DOHH2 (cell line): ENCODE measurements around the gene LRIG3.

ENCODE experiments used
- CTCF ChIP-seq: fragments of 200-600 bp; sonication (generic); IDR thresholded peaks from one replicate; pipeline ENCODE4 v1.5.1; 2014; ENCODE audit warnings: antibody characterized with exemption, mild to moderate bottlenecking, low read depth, low read length; ENCODE audit not compliant: poor library complexity, severe bottlenecking
- EZH2phosphoT487 ChIP-seq: fragments of 200-600 bp; sonication (generic); IDR thresholded peaks from 2 replicates; pipeline ENCODE4 v1.6.1; 2017; ENCODE audit warnings: borderline replicate concordance, mild to moderate bottlenecking, antibody characterized with exemption, low read length, moderate library complexity, mixed read lengths

DNA sequence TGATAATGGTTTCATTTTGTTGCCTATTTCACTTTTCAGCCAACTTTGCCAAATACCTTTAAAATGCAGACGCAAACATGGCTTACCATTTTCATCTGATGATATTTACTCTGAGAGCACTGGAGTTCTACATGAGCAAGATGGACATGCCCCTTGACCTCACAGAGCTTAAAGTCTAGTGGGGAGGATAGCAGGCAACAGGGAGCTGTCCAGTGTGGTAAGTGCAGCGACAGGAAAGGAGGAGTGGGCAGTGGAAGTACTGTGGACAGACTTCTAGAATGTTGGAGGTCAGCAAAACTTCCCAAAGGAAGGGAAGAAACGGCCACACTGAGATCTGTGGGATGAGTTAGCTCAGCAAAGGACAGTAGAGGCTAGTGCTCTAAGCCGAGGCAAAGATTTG is 25.3 kb downstream of the LRIG3 start:
- no peak for TF ChIP-seq CTCF
- no peak for TF ChIP-seq EZH2phosphoT487
